SIG-M5 (cell line): ENCODE data around the gene TPD52L1.

ENCODE experiments used
- DNase-seq: peaks from one replicate; lab custom pipeline; 2025; lab: John Stamatoyannopoulos, UW

TPD52L1 gene

GRCh38 chr6:125211352-125211751 is 57.8 kb downstream of the TPD52L1 start:
- no peak for DNase-seq

DNA sequence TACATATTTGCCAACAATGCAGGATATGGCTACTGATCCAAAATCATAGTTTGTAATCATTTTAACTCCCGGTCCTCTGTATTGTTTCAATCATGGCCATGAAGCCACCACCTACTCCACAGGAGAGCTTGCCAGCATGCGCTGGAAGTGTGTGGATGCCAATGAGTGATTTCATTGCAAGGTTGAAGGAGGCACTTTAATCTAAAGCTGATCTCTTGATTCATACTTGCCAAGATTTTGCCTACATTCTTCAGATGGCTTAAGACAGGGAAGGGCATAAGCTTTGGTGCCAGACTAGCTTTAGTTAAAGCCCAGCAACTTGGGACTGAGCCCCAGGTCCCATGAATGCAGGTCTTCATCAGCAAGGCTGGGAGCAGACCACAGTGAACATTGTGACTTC is 58.8 kb downstream of the TPD52L1 start:
- no peak for DNase-seq

DNA sequence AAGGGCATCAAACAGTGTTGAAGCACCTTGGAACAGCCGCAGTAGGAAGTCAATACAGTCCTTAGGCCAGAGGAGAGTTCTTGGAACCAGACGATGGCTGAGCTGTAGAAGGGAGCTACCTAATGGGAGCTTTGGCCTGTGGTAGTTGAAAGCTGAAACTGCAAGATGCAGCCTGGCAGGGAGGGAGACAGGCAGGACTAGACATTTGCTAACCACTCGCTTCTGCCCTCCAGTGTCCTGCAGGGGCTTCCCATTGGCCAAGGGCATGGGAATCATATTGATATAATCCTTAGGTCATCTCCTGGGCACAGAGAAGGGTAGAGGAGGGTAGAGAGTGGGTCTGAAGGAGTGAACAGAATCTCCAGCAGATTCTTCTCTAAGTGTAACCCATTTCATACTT is 60.4 kb downstream of the TPD52L1 start:
- DNase-seq, result no peak

DNA sequence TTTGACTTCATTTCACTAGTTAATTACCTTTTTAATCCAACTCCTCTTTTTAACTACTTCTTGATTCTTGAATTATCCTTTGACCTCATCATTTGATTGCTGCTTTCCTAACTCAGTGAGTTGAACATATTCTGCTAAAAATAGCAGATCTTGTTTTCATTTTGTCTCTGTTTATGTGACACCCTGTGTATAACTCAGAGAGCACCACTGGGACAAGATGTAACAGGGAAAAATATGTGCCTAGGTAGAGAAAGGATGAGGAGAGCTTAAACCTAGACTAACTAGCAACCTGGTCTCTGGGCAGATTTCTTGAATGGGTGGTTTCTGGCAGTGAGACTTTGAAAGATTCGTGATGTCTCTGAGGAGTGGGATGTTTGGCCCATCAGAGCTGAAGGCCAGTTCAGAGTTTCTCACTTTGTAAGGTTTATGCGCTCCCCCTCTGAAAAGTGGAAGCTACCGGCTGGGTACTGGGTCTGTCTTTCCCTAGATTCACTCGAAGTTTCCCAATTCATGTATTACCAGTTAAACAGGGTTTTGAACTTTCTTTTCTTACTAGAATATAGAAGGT is 61.8 kb downstream of the TPD52L1 start:
- DNase-seq, result no peak

DNA sequence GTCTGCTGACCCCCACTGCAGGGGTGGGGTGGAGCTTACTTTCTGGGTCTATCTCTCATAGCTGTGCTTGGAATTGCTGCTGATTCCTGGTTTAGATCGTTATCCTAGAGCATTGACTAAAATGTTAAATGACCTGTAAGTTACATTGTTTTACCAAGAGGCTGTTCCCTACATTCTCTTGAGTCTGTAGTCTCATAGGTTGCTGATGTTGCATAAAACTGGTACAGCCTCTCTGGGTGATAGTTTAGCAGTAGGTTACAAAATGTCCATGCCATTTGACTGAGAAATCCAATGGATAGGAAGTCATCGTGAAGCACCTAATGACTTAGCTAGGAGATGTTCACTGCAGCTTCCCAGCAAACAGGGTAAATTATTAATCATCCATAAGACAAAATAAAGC is 62.4 kb downstream of the TPD52L1 start:
- DNase-seq, result no peak

GRCh38 chr6:125217369-125217768 is 63.8 kb downstream of the TPD52L1 start:
- no peak for DNase-seq

DNA sequence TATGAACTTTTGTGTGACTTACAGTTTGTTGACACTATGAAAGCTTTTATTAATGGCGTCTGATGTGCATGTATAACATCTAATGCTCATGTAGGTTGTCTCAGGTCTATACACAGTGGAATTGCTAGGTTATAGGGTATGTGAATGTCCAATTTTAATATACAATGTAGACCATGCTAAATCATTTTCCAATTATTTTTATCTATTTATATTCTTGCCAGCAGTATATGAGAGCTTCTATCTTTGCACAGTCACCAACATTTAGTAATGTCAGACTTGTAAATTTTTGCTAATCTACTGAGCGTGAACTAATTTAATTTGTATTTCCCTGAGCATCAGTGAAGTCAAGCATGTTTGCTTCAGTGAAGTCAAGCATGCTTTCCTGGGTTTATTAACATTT is 64.4 kb downstream of the TPD52L1 start:
- DNase-seq, result no peak

- DNase-seq, result no peak
These were observed 65.9 kb downstream of the TPD52L1 start for GRCh38 chr6:125219361-125219895.

- DNase-seq, result no peak
These were observed 67.1 kb downstream of the TPD52L1 start for GRCh38 chr6:125220712-125221111.

- DNase-seq, result no peak
These were observed 69.2 kb downstream of the TPD52L1 start for GRCh38 chr6:125222531-125223455.

- DNase-seq, result no peak
These were observed 70.8 kb downstream of the TPD52L1 start for GRCh38 chr6:125224231-125224861.

DNA sequence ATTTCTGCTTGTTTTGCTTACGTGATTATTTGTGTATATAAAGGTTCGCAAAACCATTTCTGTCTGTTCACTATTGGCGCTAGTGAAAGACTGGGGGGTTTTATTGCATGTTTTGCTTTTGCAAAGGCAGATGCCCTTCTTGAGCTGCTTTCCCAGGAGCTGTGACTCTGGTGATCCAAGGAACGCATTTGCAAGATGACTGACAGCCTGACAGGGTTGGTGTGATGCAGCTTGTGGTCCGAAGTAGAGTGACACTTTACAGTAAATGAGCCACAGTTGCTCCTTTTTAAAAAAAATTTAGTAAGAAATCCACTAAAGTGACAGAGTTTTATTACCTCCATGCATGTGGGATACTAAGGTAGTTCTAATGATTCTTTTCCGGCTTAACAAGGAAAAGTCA is 73.7 kb downstream of the TPD52L1 start:
- no peak for DNase-seq

GRCh38 chr6:125228981-125229479 is 75.5 kb downstream of the TPD52L1 start:
- DNase-seq, result no peak

DNA sequence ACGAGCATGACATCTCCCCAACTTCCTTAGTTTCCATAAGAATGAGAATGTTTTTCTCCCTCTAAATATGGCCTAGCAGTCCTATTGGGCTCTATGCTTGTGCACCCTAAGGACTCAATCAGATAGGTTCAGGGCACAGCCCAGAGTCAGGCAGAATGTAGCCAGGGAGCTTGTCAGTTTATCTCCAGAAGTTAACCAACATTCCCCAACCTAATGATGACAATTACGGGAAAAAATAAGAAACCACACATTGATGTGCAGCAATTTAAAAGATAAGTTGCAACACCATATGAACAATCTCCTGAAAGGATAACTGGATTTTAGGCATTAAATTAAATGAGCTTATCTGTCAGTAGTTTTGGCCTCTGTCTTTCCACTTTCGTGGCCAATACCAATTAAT is 77.1 kb downstream of the TPD52L1 start:
- DNase-seq, result no peak

GRCh38 chr6:125231133-125231532 is 77.6 kb downstream of the TPD52L1 start:
- no peak for DNase-seq

- no peak for DNase-seq
These were observed 78.2 kb downstream of the TPD52L1 start for GRCh38 chr6:125231574-125232343.

DNA sequence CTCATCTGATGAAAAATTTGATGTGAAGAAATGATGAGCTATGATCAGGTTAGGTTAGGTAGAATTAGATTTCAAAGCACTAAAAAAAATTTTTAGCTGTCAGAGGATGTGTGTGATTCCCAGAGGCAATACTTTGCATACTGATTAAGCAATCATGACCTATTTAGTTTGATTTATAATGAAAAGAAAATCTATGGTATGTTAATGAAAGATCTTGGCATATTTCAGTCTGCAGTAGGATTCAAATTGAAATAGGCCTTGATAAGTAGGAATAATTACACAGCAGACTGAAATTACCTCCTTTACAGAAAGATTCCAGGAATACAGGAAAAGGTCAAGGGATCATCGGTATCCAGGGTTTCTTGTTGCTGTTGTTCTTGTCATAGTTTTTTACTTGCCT is 78.9 kb downstream of the TPD52L1 start:
- DNase-seq, result no peak

GRCh38 chr6:125233202-125233601 is 79.6 kb downstream of the TPD52L1 start:
- no peak for DNase-seq

DNA sequence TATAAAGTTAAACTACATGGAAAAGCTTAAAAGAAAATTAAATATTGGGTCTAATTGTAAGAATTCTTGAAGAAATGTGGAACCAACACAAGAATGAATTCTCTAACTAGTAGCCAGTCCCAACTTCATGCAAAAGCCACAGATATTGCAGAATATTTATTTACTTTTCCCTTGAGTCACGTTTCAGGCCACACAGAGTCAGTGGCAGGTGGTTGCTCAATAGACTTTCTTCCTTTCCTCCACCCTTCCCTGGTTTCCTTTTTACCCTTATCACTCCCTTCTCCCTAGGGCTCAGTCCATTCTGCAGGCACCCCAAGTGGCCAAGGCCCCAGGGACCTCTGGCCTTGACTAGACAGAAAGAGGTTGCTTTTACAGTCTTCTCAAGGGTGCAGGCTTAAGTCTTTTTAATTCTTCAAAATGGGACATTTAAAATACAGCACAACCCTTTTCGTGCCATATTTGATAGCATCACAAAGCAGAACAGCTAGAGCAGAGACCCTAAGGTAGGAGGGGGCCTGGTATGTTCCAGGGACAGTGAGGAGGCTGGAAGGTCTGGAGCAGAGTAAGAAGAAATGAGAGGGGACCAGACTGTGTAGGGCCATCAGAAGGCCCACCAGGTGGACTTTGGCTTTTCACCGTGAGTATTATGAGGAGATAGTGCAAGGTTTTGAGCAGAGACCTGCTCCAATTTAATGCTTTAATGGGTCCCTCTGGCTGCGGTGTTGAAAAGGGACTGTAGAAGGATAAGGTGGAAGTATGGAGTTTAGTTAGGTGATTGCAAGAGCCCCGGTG is 83.2 kb downstream of the TPD52L1 start:
- no peak for DNase-seq

GRCh38 chr6:125237764-125238163 is 84.2 kb downstream of the TPD52L1 start:
- DNase-seq, result no peak

DNA sequence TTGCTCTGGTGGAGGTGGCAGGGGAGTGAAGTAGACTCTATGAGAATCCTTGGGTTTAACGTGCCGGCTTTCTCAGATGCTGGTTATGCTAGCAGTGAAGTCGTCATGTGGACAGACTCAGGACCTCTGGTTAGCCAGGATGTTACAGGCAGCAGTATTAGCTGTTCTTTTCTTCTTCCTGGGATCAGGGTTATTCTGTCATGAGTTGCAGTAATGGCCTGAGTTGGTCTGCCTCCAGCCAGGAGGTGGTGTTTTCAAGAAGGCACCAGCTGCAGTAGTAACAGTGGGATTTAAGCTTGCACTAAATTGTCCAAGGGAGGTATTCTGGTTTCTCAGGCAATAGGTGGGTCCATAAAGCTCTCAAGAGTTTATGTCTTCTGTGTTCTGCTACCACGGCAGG is 91.5 kb downstream of the TPD52L1 start:
- DNase-seq, result no peak
